ENCODE results near the gene CEND1. TPM values are rescaled to one million over a fixed set of nuclear protein-coding genes. Genes with fewer than 3 reads are reported as not detected.

Gene CEND1
- total and polyA plus RNA-seq, 2 of the 13 experiments (the other 11 are each of a cell fraction or from before 2014, with no cell fraction given): not detected

DNA sequence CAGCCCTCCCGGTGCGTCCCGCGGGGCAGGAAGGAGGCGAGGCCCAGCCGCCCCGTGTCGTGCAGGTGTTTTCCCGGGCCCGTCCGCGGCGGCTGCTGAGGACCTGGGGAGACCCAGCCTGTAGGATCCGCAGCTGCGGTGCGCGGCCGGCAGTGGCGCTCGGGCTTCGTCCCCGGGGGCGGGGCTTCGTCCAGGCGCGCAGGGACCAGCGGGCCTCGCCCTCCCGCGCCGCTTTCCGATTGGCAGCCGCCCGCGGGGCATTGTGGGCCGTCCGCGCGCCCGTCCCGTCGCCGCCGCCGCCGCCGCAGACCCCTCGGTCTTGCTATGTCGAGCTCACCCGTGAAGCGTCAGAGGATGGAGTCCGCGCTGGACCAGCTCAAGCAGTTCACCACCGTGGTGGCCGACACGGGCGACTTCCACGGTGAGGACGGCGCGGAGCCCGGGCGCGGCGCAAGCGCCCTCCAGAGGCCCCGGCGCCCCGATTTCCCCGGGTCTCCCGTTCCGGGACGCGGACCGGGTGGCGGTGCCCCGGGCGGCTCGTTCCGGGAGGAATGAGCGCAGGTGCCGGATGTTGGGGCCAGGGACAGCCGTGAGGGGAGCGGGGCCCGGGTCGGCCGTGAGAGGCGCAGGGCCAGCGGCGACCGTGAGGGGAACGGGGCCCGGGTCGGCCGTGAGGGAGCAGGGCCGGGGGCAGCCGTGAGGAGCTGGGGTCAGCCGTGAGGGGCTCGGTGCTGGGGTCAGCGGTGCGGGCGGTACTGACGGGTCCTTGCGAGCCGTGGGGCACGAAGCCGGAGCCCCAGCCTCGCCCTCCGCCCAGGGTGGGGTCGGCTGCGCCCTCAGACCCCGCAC is 42.5 kb downstream of the CEND1 start, which contains the start of gene TALDO1 (continued):
- TF ChIP-seq MEIS1 (CRISPR knock-in tag; IDR thresholded peaks at IDR 0.05; ENCODE audit: borderline replicate concordance) (no peak), ZNF451 (CRISPR knock-in tag; IDR thresholded peaks at IDR 0.05) (no peak; the same call in 1 of the 2 replicates), ZNF121 (CRISPR knock-in tag; IDR thresholded peaks at IDR 0.05) (no peak; the same call in 1 of the 2 replicates), PAX8 (CRISPR knock-in tag; IDR thresholded peaks at IDR 0.05; ENCODE audit: borderline replicate concordance) (no peak; the same call in 1 of the 2 replicates), POGZ (CRISPR knock-in tag; IDR thresholded peaks at IDR 0.05) (peak; percentile 58; the same call in 1 of the 2 replicates), SKI (IDR thresholded peaks at IDR 0.05; ENCODE audit: partially characterized antibody) (peak; percentile 45), KDM2A (CRISPR knock-in tag; IDR thresholded peaks at IDR 0.05; ENCODE audit: borderline replicate concordance, low read depth) (peak; percentile 52), GLMP (CRISPR knock-in tag; IDR thresholded peaks at IDR 0.05; ENCODE audit: borderline replicate concordance) (no peak), ZBTB33 (CRISPR knock-in tag; IDR thresholded peaks at IDR 0.05) (0 out of 2 replicates have a peak, but pooled peaks have one; percentile 10), PHB2 (IDR thresholded peaks at IDR 0.05; ENCODE audit: partially characterized antibody) (no peak), RARA (CRISPR knock-in tag; IDR thresholded peaks at IDR 0.05) (0 out of 2 replicates have a peak, but pooled peaks have one; percentile 14), BCL6 (CRISPR knock-in tag; IDR thresholded peaks at IDR 0.05) (no peak), JUNB (CRISPR knock-in tag; IDR thresholded peaks at IDR 0.05; ENCODE audit: borderline replicate concordance) (no peak), PTBP1 (IDR thresholded peaks at IDR 0.05; ENCODE audit: low read depth, low read length, poor library complexity, severe bottlenecking) (no peak), SNAPC5 (CRISPR knock-in tag; IDR thresholded peaks at IDR 0.05; ENCODE audit: borderline replicate concordance) (no peak), ZNF678 (CRISPR knock-in tag; IDR thresholded peaks at IDR 0.05) (no peak), KLF12 (CRISPR knock-in tag; IDR thresholded peaks at IDR 0.05; ENCODE audit: borderline replicate concordance) (peak; percentile 67; the same call in 1 of the 2 replicates), ZNF552 (CRISPR knock-in tag; IDR thresholded peaks at IDR 0.05; ENCODE audit: borderline replicate concordance) (no peak), ZNF782 (CRISPR knock-in tag; IDR thresholded peaks at IDR 0.05; ENCODE audit: borderline replicate concordance) (0 out of 2 replicates have a peak, but pooled peaks have one; percentile 22), REXO4 (CRISPR knock-in tag; IDR thresholded peaks at IDR 0.05; ENCODE audit: borderline replicate concordance) (no peak)
- TF ChIP-seq, protein P1, sequence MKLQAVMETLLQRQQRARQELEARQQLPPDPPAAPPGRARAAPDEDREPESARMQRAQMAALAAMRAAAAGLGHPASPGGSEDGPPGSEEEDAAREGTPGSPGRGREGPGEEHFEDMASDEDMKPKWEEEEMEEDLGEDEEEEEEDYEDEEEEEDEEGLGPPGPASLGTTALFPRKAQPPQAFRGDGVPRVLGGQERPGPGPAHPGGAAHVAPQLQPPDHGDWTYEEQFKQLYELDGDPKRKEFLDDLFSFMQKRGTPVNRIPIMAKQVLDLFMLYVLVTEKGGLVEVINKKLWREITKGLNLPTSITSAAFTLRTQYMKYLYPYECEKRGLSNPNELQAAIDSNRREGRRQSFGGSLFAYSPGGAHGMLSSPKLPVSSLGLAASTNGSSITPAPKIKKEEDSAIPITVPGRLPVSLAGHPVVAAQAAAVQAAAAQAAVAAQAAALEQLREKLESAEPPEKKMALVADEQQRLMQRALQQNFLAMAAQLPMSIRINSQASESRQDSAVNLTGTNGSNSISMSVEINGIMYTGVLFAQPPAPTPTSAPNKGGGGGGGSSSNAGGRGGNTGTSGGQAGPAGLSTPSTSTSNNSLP (IDR thresholded peaks at IDR 0.05; ENCODE audit: low read depth, low read length): no peak
- TF ChIP-seq, protein P2, sequence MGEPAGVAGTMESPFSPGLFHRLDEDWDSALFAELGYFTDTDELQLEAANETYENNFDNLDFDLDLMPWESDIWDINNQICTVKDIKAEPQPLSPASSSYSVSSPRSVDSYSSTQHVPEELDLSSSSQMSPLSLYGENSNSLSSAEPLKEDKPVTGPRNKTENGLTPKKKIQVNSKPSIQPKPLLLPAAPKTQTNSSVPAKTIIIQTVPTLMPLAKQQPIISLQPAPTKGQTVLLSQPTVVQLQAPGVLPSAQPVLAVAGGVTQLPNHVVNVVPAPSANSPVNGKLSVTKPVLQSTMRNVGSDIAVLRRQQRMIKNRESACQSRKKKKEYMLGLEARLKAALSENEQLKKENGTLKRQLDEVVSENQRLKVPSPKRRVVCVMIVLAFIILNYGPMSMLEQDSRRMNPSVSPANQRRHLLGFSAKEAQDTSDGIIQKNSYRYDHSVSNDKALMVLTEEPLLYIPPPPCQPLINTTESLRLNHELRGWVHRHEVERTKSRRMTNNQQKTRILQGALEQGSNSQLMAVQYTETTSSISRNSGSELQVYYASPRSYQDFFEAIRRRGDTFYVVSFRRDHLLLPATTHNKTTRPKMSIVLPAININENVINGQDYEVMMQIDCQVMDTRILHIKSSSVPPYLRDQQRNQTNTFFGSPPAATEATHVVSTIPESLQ (CRISPR knock-in tag; conservative IDR thresholded peaks at IDR 0.05): no peak

Data from HepG2 (cell line).